ENCODE measurements around the gene RHBDF2. TPM values are rescaled to one million over a fixed set of nuclear protein-coding genes. Genes with fewer than 3 reads are reported as not detected.

RHBDF2 gene
- total RNA-seq, 1 donor from 2014 or later, result 17.5 TPM

GRCh38 chr17:76540381-76541300, 39.4 kb upstream of the RHBDF2 start:
- TF ChIP-seq CTCF (IDR thresholded peaks at IDR 0.05), result no peak
- H3K4me3 Mint-ChIP-seq (ENCODE audit: unreplicated experiment), result peak overlapping the region; percentile 65

GRCh38 chr17:76539631-76540271, 38.5 kb upstream of the RHBDF2 start, which contains the start of gene PRCD:
TSS of gene PRCD (plus strand) at chr17:76540044. CDS start at chr17:76540142, 98 bp downstream.
- no peak for DNase-seq (ENCODE audit: extremely low spot score, unreplicated experiment)

More at GRCh38 chr17:76540381-76541300, 39.4 kb upstream of the RHBDF2 start:
- peak overlapping the region; percentile 73 for H3K27ac Mint-ChIP-seq (ENCODE audit: unreplicated experiment)
- DNase-seq (ENCODE audit: extremely low spot score, unreplicated experiment), result peak; percentile 96
- no peaks in the 10 kb centered on the region for H3K9me3 Mint-ChIP-seq (ENCODE audit: unreplicated experiment)
- H3K4me1 Mint-ChIP-seq (ENCODE audit: unreplicated experiment), result peaks cover 35% of the 10 kb centered on the region
- H3K27me3 Mint-ChIP-seq (ENCODE audit: unreplicated experiment), result no peaks in the 10 kb centered on the region
- no peaks in the 10 kb centered on the region for H3K36me3 Mint-ChIP-seq (ENCODE audit: unreplicated experiment)

GRCh38 chr17:76538941-76539570, 37.8 kb upstream of the RHBDF2 start:
- no peaks in the 10 kb centered on the region for H3K9me3 Mint-ChIP-seq (ENCODE audit: unreplicated experiment)
- peak overlapping the region; percentile 62 for H3K4me3 Mint-ChIP-seq (ENCODE audit: unreplicated experiment)
- H3K27ac Mint-ChIP-seq (ENCODE audit: unreplicated experiment), result no peak overlapping the region
- DNase-seq (ENCODE audit: extremely low spot score, unreplicated experiment), result no peak
- no peak for TF ChIP-seq CTCF (IDR thresholded peaks at IDR 0.05)
- no peaks in the 10 kb centered on the region for H3K36me3 Mint-ChIP-seq (ENCODE audit: unreplicated experiment)
- peaks cover 39% of the 10 kb centered on the region for H3K4me1 Mint-ChIP-seq (ENCODE audit: unreplicated experiment)
- no peaks in the 10 kb centered on the region for H3K27me3 Mint-ChIP-seq (ENCODE audit: unreplicated experiment)

More at GRCh38 chr17:76539631-76540271, 38.5 kb upstream of the RHBDF2 start, which contains the start of gene PRCD:
- Mint-ChIP-seq H3K4me1 (ENCODE audit: unreplicated experiment) (peaks cover 41% of the 10 kb centered on the region), H3K27me3 (ENCODE audit: unreplicated experiment) (no peaks in the 10 kb centered on the region), H3K36me3 (ENCODE audit: unreplicated experiment) (no peaks in the 10 kb centered on the region), H3K27ac (ENCODE audit: unreplicated experiment) (peak within 1 kb of the TSS; percentile 73), H3K9me3 (ENCODE audit: unreplicated experiment) (no peaks in the 10 kb centered on the region), H3K4me3 (ENCODE audit: unreplicated experiment) (peak within 1 kb of the TSS; percentile 65)
- no peak for TF ChIP-seq CTCF (IDR thresholded peaks at IDR 0.05)

GRCh38 chr17:76538281-76538931, 37.2 kb upstream of the RHBDF2 start:
- Mint-ChIP-seq H3K27ac (ENCODE audit: unreplicated experiment) (no peak overlapping the region), H3K27me3 (ENCODE audit: unreplicated experiment) (no peaks in the 10 kb centered on the region), H3K9me3 (ENCODE audit: unreplicated experiment) (no peaks in the 10 kb centered on the region), H3K36me3 (ENCODE audit: unreplicated experiment) (no peaks in the 10 kb centered on the region), H3K4me1 (ENCODE audit: unreplicated experiment) (peaks cover 34% of the 10 kb centered on the region), H3K4me3 (ENCODE audit: unreplicated experiment) (peak overlapping the region; percentile 62)
- no peak for TF ChIP-seq CTCF (IDR thresholded peaks at IDR 0.05)
- DNase-seq (ENCODE audit: extremely low spot score, unreplicated experiment), result no peak
